ENCODE measurements around the gene FBXO42. TPM values are rescaled to one million over a fixed set of nuclear protein-coding genes. Genes with fewer than 3 reads are reported as not detected.
"Not testable (repeated sequence)": the region's sequence is repeated elsewhere in the genome, so short reads cannot be mapped to it uniquely, and the experiment has no call there.

Gene FBXO42
- total RNA-seq, 2 donors from 2014 or later, result 17.6 to 20.0 TPM

- no peaks in the 10 kb centered on the region for H3K9me3 Mint-ChIP-seq
- H3K27me3 Mint-ChIP-seq (ENCODE audit: insufficient read depth), result peaks cover 71% of the 10 kb centered on the region
Measured at GRCh38 chr1:16226490-16227179, 125.6 kb downstream of the FBXO42 start.

GRCh38 chr1:16226129-16226489, 126.2 kb downstream of the FBXO42 start:
- WGBS, 2 experiments (ENCODE audit: insufficient coverage in 1 of 2, insufficient read length in 1 of 2), result 80 to 88% methylated on average over 3 to 7 of the region's 7 CpGs
- no peaks in the 10 kb centered on the region for H3K36me3 ChIP-seq (ENCODE audit: control insufficient read depth, insufficient read depth, low read length)
- peaks cover 4% of the 10 kb centered on the region for H3K4me1 ChIP-seq (ENCODE audit: control insufficient read depth, insufficient read depth, low read length)
- peaks cover 18% of the 10 kb centered on the region for H3K4me1 Mint-ChIP-seq
- H3K9ac ChIP-seq (ENCODE audit: extremely low read depth, low read length, poor library complexity, severe bottlenecking), result no peak overlapping the region
- no peak overlapping the region for H3K27ac Mint-ChIP-seq
- H3K9me3 ChIP-seq (ENCODE audit: control insufficient read depth, low read length), result no peaks in the 10 kb centered on the region
- H3K36me3 Mint-ChIP-seq (ENCODE audit: low read depth), result no peaks in the 10 kb centered on the region
- H3K27ac ChIP-seq (ENCODE audit: low read depth, low read length), result no peak overlapping the region
- peaks cover 64% of the 10 kb centered on the region for H3K27me3 ChIP-seq (ENCODE audit: control insufficient read depth, insufficient read depth, low read length, poor library complexity, severe bottlenecking)
- no peaks in the 10 kb centered on the region for H3K9me3 Mint-ChIP-seq
- H3K27me3 Mint-ChIP-seq (ENCODE audit: insufficient read depth), result peaks cover 76% of the 10 kb centered on the region
- no peak for TF ChIP-seq CTCF (conservative IDR thresholded peaks at IDR 0.05)
- H3K4me3 Mint-ChIP-seq, result peak overlapping the region; percentile 63
- H3K4me3 ChIP-seq (ENCODE audit: low read length), result peak overlapping the region; percentile 84
- no peak for DNase-seq

More at GRCh38 chr1:16226490-16227179, 125.6 kb downstream of the FBXO42 start:
- H3K4me3 ChIP-seq (ENCODE audit: low read length), result peak overlapping the region; percentile 84
- no peaks in the 10 kb centered on the region for H3K36me3 Mint-ChIP-seq (ENCODE audit: low read depth)
- H3K4me3 Mint-ChIP-seq, result peak overlapping the region; percentile 63
- peaks cover 18% of the 10 kb centered on the region for H3K4me1 Mint-ChIP-seq
- H3K9ac ChIP-seq (ENCODE audit: extremely low read depth, low read length, poor library complexity, severe bottlenecking), result peak overlapping the region; percentile 30
- H3K4me1 ChIP-seq (ENCODE audit: control insufficient read depth, insufficient read depth, low read length), result peaks cover 4% of the 10 kb centered on the region
- no peak overlapping the region for H3K27ac ChIP-seq (ENCODE audit: low read depth, low read length)
- peak overlapping the region; percentile 53 for H3K27ac Mint-ChIP-seq
- H3K9me3 ChIP-seq (ENCODE audit: control insufficient read depth, low read length), result no peaks in the 10 kb centered on the region
- WGBS, 2 experiments (ENCODE audit: insufficient coverage in 1 of 2, insufficient read length in 1 of 2), result 7 to 11% methylated on average over 15 to 46 of the region's 46 CpGs
- DNase-seq, result peak; percentile 97
- no peaks in the 10 kb centered on the region for H3K36me3 ChIP-seq (ENCODE audit: control insufficient read depth, insufficient read depth, low read length)
- no peak for TF ChIP-seq CTCF (conservative IDR thresholded peaks at IDR 0.05)
- H3K27me3 ChIP-seq (ENCODE audit: control insufficient read depth, insufficient read depth, low read length, poor library complexity, severe bottlenecking), result peaks cover 59% of the 10 kb centered on the region

- TF ChIP-seq CTCF (conservative IDR thresholded peaks at IDR 0.05), result no peak
- WGBS, 2 experiments (ENCODE audit: insufficient coverage in 1 of 2, insufficient read length in 1 of 2), result 91 to 92% methylated on average over 3 of the region's 3 CpGs
- Histone ChIP-seq H3K9ac (ENCODE audit: extremely low read depth, low read length, poor library complexity, severe bottlenecking) (no peak overlapping the region), H3K9me3 (ENCODE audit: control insufficient read depth, low read length) (no peaks in the 10 kb centered on the region), H3K27me3 (ENCODE audit: control insufficient read depth, insufficient read depth, low read length, poor library complexity, severe bottlenecking) (peaks cover 76% of the 10 kb centered on the region), H3K4me1 (ENCODE audit: control insufficient read depth, insufficient read depth, low read length) (peaks cover 4% of the 10 kb centered on the region), H3K36me3 (ENCODE audit: control insufficient read depth, insufficient read depth, low read length) (no peaks in the 10 kb centered on the region), H3K27ac (ENCODE audit: low read depth, low read length) (no peak overlapping the region), H3K4me3 (ENCODE audit: low read length) (no peak overlapping the region)
- Mint-ChIP-seq H3K27ac (no peak overlapping the region), H3K4me1 (peaks cover 18% of the 10 kb centered on the region), H3K9me3 (no peaks in the 10 kb centered on the region), H3K36me3 (ENCODE audit: low read depth) (no peaks in the 10 kb centered on the region), H3K27me3 (ENCODE audit: insufficient read depth) (peaks cover 85% of the 10 kb centered on the region), H3K4me3 (no peak overlapping the region)
- DNase-seq, result peak; percentile 26
Measured at GRCh38 chr1:16224472-16224871, 127.8 kb downstream of the FBXO42 start.

- H3K4me3 ChIP-seq (ENCODE audit: low read length); H3K9me3 Mint-ChIP-seq; H3K27ac Mint-ChIP-seq; DNase-seq; H3K4me1 Mint-ChIP-seq; H3K36me3 ChIP-seq (ENCODE audit: control insufficient read depth, insufficient read depth, low read length); H3K4me3 Mint-ChIP-seq; H3K4me1 ChIP-seq (ENCODE audit: control insufficient read depth, insufficient read depth, low read length); H3K36me3 Mint-ChIP-seq (ENCODE audit: low read depth); H3K9me3 ChIP-seq (ENCODE audit: control insufficient read depth, low read length); H3K27ac ChIP-seq (ENCODE audit: low read depth, low read length); H3K9ac ChIP-seq (ENCODE audit: extremely low read depth, low read length, poor library complexity, severe bottlenecking): not testable (repeated sequence)
- peaks cover 81% of the 10 kb centered on the region for H3K27me3 Mint-ChIP-seq (ENCODE audit: insufficient read depth)
- peaks cover 75% of the 10 kb centered on the region for H3K27me3 ChIP-seq (ENCODE audit: control insufficient read depth, insufficient read depth, low read length, poor library complexity, severe bottlenecking)
- 87 to 93% methylated on average over 13 to 14 of the region's 14 CpGs for WGBS, 2 experiments (ENCODE audit: insufficient coverage in 1 of 2, insufficient read length in 1 of 2)
Measured at GRCh38 chr1:16222716-16223115, 129.6 kb downstream of the FBXO42 start.
